GM23338 (cell line): ENCODE data around the gene HDGFL2.

Source experiments
- CREB1 ChIP-seq: fragments of 250-450 bp; sonication (Bioruptor Pico); IDR thresholded peaks from 2 replicates; pipeline ENCODE4 v1.5.0; 2020; ENCODE audit warnings: low read depth, mild to moderate bottlenecking, moderate library complexity
- CTCF ChIP-seq, 2 experiments: fragments of 200-600 bp in 1 of 2; sonication (generic) in 1 of 2; conservative IDR thresholded peaks; 2 replicates each; pipeline versions ENCODE4 v1.5.1 to v1.6.1; 2016 to 2017; ENCODE audit warnings: antibody characterized with exemption in 2 of 2, low read depth in 2 of 2, mild to moderate bottlenecking in 2 of 2, moderate library complexity in 1 of 2
- ETS1 ChIP-seq: IDR thresholded peaks from 2 replicates; pipeline ENCODE4 v1.6.1; 2016; ENCODE audit warnings: antibody characterized with exemption
- EZH2 ChIP-seq: fragments of 200-600 bp; sonication (generic); IDR thresholded peaks from one replicate; pipeline ENCODE4 v1.8.0; 2017; ENCODE audit warnings: antibody characterized with exemption, mild to moderate bottlenecking, low read depth; ENCODE audit not compliant: unreplicated experiment
- EZH2phosphoT487 ChIP-seq: fragments of 200-600 bp; sonication (generic); IDR thresholded peaks from one replicate; pipeline ENCODE4 v1.8.1; 2018; ENCODE audit warnings: antibody characterized with exemption; ENCODE audit not compliant: unreplicated experiment
- JUNB ChIP-seq: IDR thresholded peaks from one replicate; pipeline ENCODE4 v1.6.1; 2016; ENCODE audit warnings: antibody characterized with exemption; ENCODE audit not compliant: unreplicated experiment
- NANOG ChIP-seq: IDR thresholded peaks from 2 replicates; pipeline ENCODE4 v1.6.1; 2016; ENCODE audit warnings: antibody characterized with exemption, borderline replicate concordance
- POLR2AphosphoS5 ChIP-seq: IDR thresholded peaks from 2 replicates; pipeline ENCODE4 v1.6.1; 2016; ENCODE audit warnings: antibody characterized with exemption, low read depth
- REST ChIP-seq: IDR thresholded peaks from one replicate; pipeline ENCODE4 v1.6.1; 2018; ENCODE audit warnings: antibody characterized with exemption; ENCODE audit not compliant: unreplicated experiment

- TF ChIP-seq CTCF (conservative IDR thresholded peaks at IDR 0.05; ENCODE audit: low read depth in 2 of 2) (no peak), EZH2 (no peak), JUNB (no peak), EZH2phosphoT487 (no peak), REST (no peak), CREB1 (CRISPR knock-in tag) (no peak), NANOG (no peak), POLR2AphosphoS5 (no peak), ETS1 (no peak)
Measured at GRCh38 chr19:4519172-4519496, 47.0 kb downstream of the HDGFL2 start.
